HL-60 (cell line): ENCODE measurements around the gene GALNT9.
"Not testable (repeated sequence)": the region's sequence is repeated elsewhere in the genome, so short reads cannot be mapped to it uniquely, and the experiment has no call there.

Experiments
- DNase-seq, 2 experiments: peaks; one replicate each; pipeline ENCODE4 v3.0.0-alpha.2; 2010 to 2020; ENCODE audit warnings: low read depth in 1 of 2, low spot score in 1 of 2
- H3K27ac ChIP-seq: fragments of 250-450 bp; sonication (Bioruptor Pico); replicated peaks from 2 replicates; pipeline ENCODE4 v1.5.1; 2020; ENCODE audit warnings: mild to moderate bottlenecking, moderate library complexity
- H3K27me3 ChIP-seq: fragments of 250-450 bp; sonication (Bioruptor Pico); 2 replicates; pipeline ENCODE4 v1.5.1; 2021; ENCODE audit warnings: mild to moderate bottlenecking, moderate library complexity; ENCODE audit not compliant: insufficient read depth, poor library complexity, severe bottlenecking
- H3K4me3 ChIP-seq: replicated peaks from 2 replicates; pipeline ENCODE4 v1.5.1; 2011; ENCODE audit warnings: mild to moderate bottlenecking, control low read depth, low read length; ENCODE audit not compliant: insufficient read depth
- GABPA ChIP-seq: IDR thresholded peaks from 2 replicates; pipeline ENCODE4 v1.6.1; 2012; ENCODE audit warnings: low read depth
- POLR2AphosphoS5 ChIP-seq: IDR thresholded peaks from 2 replicates; pipeline ENCODE4 v1.6.1; 2012; ENCODE audit warnings: low read depth
- SPI1 ChIP-seq: IDR thresholded peaks from 2 replicates; pipeline ENCODE4 v1.6.1; 2012; ENCODE audit warnings: low read depth, mild to moderate bottlenecking, borderline replicate concordance
- TF ChIP-seq, protein P1 (sequence below): IDR thresholded peaks from 2 replicates; pipeline ENCODE4 v1.6.1; 2012; ENCODE audit warnings: low read depth; ENCODE audit not compliant: insufficient replicate concordance
- TF ChIP-seq, protein P2 (sequence below): IDR thresholded peaks from one replicate; pipeline ENCODE4 v1.5.1; 2011; ENCODE audit warnings: low read length, control low read depth, inconsistent platforms; ENCODE audit not compliant: insufficient read depth

The GALNT9 gene

DNA sequence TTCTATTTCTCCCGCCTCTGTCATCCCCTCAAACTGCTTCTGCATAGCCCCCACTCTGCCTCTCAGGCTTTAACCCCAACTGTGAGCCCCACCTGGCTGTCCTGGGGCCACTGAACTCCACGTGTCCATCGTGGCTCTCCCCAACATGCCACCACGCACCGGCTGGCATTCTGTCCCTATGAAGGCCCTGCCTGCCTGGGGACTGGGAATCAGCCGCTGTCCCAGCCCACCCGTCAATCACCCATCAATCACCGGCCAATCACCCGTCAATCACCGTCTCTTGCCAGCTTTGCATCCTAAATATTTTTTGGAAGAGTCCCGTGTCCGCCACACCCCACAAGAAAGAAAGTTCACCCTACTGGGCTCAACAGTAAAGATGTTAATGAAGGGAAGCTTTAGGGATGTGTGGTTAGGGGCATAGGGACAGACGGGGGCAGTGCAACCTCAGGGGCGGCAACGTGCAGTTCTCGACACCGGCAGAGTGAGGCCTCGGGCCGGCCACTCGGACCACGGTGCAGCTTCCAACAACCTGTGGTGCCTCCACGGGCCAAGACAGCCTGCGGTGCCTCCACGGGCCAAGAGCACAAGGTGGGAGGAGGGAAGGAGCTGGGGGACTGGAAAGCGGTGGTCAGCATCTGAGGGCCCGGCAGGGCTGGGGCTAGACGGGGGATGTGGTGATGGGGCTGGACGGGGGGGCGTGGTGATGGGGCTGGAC lies 85.6 kb downstream of the GALNT9 start:
- no peak for TF ChIP-seq SPI1
- TF ChIP-seq, protein P1, sequence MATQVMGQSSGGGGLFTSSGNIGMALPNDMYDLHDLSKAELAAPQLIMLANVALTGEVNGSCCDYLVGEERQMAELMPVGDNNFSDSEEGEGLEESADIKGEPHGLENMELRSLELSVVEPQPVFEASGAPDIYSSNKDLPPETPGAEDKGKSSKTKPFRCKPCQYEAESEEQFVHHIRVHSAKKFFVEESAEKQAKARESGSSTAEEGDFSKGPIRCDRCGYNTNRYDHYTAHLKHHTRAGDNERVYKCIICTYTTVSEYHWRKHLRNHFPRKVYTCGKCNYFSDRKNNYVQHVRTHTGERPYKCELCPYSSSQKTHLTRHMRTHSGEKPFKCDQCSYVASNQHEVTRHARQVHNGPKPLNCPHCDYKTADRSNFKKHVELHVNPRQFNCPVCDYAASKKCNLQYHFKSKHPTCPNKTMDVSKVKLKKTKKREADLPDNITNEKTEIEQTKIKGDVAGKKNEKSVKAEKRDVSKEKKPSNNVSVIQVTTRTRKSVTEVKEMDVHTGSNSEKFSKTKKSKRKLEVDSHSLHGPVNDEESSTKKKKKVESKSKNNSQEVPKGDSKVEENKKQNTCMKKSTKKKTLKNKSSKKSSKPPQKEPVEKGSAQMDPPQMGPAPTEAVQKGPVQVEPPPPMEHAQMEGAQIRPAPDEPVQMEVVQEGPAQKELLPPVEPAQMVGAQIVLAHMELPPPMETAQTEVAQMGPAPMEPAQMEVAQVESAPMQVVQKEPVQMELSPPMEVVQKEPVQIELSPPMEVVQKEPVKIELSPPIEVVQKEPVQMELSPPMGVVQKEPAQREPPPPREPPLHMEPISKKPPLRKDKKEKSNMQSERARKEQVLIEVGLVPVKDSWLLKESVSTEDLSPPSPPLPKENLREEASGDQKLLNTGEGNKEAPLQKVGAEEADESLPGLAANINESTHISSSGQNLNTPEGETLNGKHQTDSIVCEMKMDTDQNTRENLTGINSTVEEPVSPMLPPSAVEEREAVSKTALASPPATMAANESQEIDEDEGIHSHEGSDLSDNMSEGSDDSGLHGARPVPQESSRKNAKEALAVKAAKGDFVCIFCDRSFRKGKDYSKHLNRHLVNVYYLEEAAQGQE = no peak
- TF ChIP-seq GABPA = no peak
- no peak for TF ChIP-seq POLR2AphosphoS5
- Histone ChIP-seq H3K27me3 (no peaks in the 10 kb centered on the region), H3K4me3 (no peak overlapping the region), H3K27ac (no peak overlapping the region)
- DNase-seq = no peak

DNA sequence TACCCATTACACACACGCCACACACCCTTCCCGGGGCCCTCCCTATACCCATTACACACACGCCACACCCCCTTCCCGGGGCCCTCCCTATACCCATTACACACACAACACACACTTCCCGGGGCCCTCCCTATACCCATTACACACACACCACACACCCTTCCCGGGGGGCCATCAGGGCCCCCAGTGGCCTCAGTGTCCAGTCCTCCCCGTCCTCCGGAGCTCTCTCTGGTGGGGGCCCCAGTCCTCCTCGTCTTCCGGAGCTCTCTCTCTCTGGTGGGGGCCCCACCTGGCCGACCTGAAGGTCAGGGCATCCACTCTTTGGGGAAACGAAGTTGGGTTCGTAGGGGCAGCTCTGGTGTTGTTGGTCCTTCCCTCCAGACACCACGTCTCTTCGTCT lies 86.2 kb downstream of the GALNT9 start:
- not testable (repeated sequence) for H3K27me3 ChIP-seq, H3K4me3 ChIP-seq, H3K27ac ChIP-seq, DNase-seq

DNA sequence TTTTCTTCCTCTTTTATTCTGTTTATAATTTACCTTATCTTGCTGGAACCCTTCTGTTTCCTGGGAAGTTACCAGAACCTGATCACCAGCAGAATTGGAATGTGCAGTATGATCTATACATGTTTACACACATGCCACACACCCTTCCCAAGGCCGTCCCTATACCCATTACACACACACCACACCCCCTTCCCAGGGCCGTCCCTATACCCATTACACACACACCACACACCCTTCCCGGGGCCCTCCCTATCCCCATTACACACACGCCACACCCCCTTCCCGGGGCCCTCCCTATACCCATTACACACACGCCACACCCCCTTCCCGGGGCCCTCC lies 88.8 kb downstream of the GALNT9 start:
- DNase-seq, H3K27me3 ChIP-seq, H3K27ac ChIP-seq, H3K4me3 ChIP-seq: not testable (repeated sequence)

DNA sequence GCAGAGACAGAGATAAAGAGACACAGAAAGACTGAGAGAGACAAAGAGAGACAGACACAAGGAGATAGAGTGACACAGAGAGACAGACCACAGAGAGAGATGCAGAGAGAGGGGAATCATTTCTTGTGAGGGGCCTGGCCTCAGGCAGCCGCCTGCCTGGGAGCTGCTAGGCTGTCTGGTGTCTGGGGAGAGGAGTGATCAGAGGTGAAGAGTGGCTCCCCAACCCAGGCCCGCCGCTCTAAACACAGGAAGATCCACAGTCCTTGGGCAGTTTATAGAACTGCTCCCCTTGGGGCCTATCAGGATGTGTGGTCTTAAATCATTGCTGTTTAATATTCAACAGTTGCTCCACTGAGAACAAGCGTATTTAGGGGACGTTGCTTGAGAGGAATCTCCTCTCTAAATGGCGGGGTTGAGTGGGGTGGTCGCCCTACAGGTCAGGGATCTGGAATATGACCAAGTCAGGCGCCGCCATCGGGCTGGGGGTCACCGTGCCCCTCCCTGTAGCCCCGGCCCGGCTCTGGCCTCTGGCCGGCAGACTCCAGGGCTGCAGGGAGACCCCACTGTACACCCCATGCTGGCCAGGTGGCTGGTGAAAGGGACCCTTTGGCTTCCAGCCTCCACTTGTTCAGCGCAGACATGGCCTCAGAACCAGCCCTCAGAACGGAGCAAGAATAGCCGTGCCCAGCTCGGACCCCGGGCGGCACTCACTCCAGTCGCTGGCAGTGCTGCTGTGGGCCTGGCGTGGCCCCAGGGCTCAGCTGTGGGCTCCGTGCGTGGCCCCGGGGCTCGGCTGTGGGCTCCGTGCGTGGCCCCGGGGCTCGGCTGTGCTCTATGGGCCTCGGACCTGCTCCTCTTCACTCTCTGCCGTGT lies 89.4 kb downstream of the GALNT9 start:
- Histone ChIP-seq H3K4me3 (no peak overlapping the region), H3K27me3 (no peaks in the 10 kb centered on the region), H3K27ac (no peak overlapping the region)
- TF ChIP-seq, protein P1 = no peak
- TF ChIP-seq, protein P2, sequence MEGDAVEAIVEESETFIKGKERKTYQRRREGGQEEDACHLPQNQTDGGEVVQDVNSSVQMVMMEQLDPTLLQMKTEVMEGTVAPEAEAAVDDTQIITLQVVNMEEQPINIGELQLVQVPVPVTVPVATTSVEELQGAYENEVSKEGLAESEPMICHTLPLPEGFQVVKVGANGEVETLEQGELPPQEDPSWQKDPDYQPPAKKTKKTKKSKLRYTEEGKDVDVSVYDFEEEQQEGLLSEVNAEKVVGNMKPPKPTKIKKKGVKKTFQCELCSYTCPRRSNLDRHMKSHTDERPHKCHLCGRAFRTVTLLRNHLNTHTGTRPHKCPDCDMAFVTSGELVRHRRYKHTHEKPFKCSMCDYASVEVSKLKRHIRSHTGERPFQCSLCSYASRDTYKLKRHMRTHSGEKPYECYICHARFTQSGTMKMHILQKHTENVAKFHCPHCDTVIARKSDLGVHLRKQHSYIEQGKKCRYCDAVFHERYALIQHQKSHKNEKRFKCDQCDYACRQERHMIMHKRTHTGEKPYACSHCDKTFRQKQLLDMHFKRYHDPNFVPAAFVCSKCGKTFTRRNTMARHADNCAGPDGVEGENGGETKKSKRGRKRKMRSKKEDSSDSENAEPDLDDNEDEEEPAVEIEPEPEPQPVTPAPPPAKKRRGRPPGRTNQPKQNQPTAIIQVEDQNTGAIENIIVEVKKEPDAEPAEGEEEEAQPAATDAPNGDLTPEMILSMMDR = no peak
- no peak for TF ChIP-seq SPI1
- no peak for TF ChIP-seq GABPA
- DNase-seq = no peak

DNA sequence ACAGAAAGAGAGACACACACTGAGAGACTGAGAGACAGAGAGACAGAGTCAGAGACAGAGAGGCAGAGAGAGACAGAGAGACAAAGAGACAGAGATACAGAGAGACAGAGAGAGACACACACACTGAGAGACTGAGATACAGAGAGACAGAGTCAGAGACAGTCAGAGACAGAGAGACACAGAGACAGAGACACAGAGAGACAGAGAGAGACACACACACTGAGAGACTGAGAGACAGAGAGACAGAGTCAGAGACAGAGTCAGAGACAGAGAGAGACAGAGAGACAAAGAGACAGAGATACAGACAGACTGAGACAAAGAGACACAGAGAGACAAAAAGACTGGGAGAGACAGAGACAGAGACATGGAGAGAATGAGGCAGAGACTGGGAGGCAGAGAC lies 90.0 kb downstream of the GALNT9 start:
- TF ChIP-seq, protein P1 = no peak
- TF ChIP-seq POLR2AphosphoS5 (no peak), GABPA (no peak), SPI1 (no peak)
- TF ChIP-seq, protein P2 = no peak
- H3K27me3 ChIP-seq = no peaks in the 10 kb centered on the region
- H3K27ac ChIP-seq = no peak overlapping the region
- DNase-seq = no peak
- H3K4me3 ChIP-seq = no peak overlapping the region
